Measurements from ENCODE around the gene UNC13D. TPM values are rescaled to one million over a fixed set of nuclear protein-coding genes. Genes with fewer than 3 reads are reported as not detected.

Gene UNC13D
- total RNA-seq, 3 donors from 2014 or later: 18.4 to 40.2 (median 23.0) TPM

- intact Hi-C loops (cut with DNase I, micrococcal nuclease): no loop called here
- ATAC-seq: no peak
- H3K4me3 ChIP-seq: no peak overlapping the region
- no peaks in the 10 kb centered on the region for H3K4me1 ChIP-seq (ENCODE audit: low read depth)
- TF ChIP-seq CTCF (IDR thresholded peaks at IDR 0.05): no peak
- DNase-seq: peak in 1 of 3 donors; percentile 22
- no peaks in the 10 kb centered on the region for H3K36me3 ChIP-seq (ENCODE audit: low read depth)
- H3K9me3 ChIP-seq: no peaks in the 10 kb centered on the region
Observed at GRCh38 chr17:75817571-75817970, 26.6 kb downstream of the UNC13D start.

- Histone ChIP-seq H3K36me3 (ENCODE audit: low read depth) (no peaks in the 10 kb centered on the region), H3K4me1 (ENCODE audit: low read depth) (no peaks in the 10 kb centered on the region), H3K4me3 (no peak overlapping the region), H3K9me3 (no peaks in the 10 kb centered on the region)
- TF ChIP-seq CTCF (IDR thresholded peaks at IDR 0.05): no peak
- DNase-seq (peak in 1 of 3 donors; percentile 51), ATAC-seq (no peak)
- intact Hi-C loops (cut with DNase I, micrococcal nuclease): no loop called here
Observed at GRCh38 chr17:75816693-75817092, 27.5 kb downstream of the UNC13D start.

- H3K4me1 ChIP-seq (ENCODE audit: low read depth): no peaks in the 10 kb centered on the region
- H3K36me3 ChIP-seq (ENCODE audit: low read depth): no peaks in the 10 kb centered on the region
- no peak for ATAC-seq
- H3K4me3 ChIP-seq: no peak overlapping the region
- no peak for DNase-seq
- no peak for TF ChIP-seq CTCF (IDR thresholded peaks at IDR 0.05)
- H3K9me3 ChIP-seq: no peaks in the 10 kb centered on the region
- intact Hi-C loops (cut with DNase I, micrococcal nuclease): no loop called here
Observed at GRCh38 chr17:75815399-75815798, 28.8 kb downstream of the UNC13D start.

GRCh38 chr17:75814900-75815373 lies 29.3 kb downstream of the UNC13D start:
- ATAC-seq (no peak), DNase-seq (peak in 1 of 3 donors; percentile 45)
- no peaks in the 10 kb centered on the region for H3K36me3 ChIP-seq (ENCODE audit: low read depth)
- H3K4me1 ChIP-seq (ENCODE audit: low read depth): no peaks in the 10 kb centered on the region
- intact Hi-C loops (cut with DNase I, micrococcal nuclease): no loop called here
- no peaks in the 10 kb centered on the region for H3K9me3 ChIP-seq
- H3K4me3 ChIP-seq: no peak overlapping the region
- no peak for TF ChIP-seq CTCF (IDR thresholded peaks at IDR 0.05)

GRCh38 chr17:75814021-75814395 lies 30.2 kb downstream of the UNC13D start:
- DNase-seq: peak in 1 of 3 donors; percentile 10
- TF ChIP-seq CTCF (IDR thresholded peaks at IDR 0.05): no peak
- Histone ChIP-seq H3K36me3 (ENCODE audit: low read depth) (no peaks in the 10 kb centered on the region), H3K4me3 (no peak overlapping the region), H3K9me3 (no peaks in the 10 kb centered on the region), H3K4me1 (ENCODE audit: low read depth) (no peaks in the 10 kb centered on the region)
- no peak for ATAC-seq
- intact Hi-C loops (cut with DNase I, micrococcal nuclease): no loop called here

Data from mucosa of descending colon (tissue), 3 donors.